ENCODE data around the gene EFCAB12. TPM values are rescaled to one million over a fixed set of nuclear protein-coding genes. Genes with fewer than 3 reads are reported as not detected.
A peak's percentile ranks its signal among the peaks of the same experiment; 100 is the strongest.

EFCAB12 gene
- total and polyA plus RNA-seq, 2 of the 4 experiments (the other 2 are of a cell fraction): under 0.01 to 0.17 TPM

- Histone ChIP-seq H3K23ac (ENCODE audit: low read depth, low read length) (peak overlapping the region; percentile 26; the same call in 1 of the 2 replicates), H3K14ac (replicated peaks; ENCODE audit: low read depth, low read length) (no peak overlapping the region; the same call in 1 of the 2 replicates), H3K79me1 (ENCODE audit: low read depth in 1 of 2, low read length in 2 of 2) (peaks cover 5 to 40% of the 10 kb centered on the region in 2 experiments; a peak in 3 of 4 replicates), H2AK9ac (replicated peaks; ENCODE audit: low read depth, low read length, poor library complexity) (no peak overlapping the region), H3K27me3 (ENCODE audit: control insufficient read depth, insufficient read depth, low read length) (no peaks in the 10 kb centered on the region), H2BK15ac (ENCODE audit: low read depth, low read length) (no peak overlapping the region; the same call in 2 of the 3 replicates), H4K8ac (ENCODE audit: low read depth in 2 of 2, low read length in 2 of 2) (peak overlapping the region; percentile 34 to 92), H3K4me2 (ENCODE audit: low read depth, low read length) (peak overlapping the region; percentile 25; the same call in 1 of the 2 replicates), H3K18ac (ENCODE audit: low read depth, low read length) (no peak overlapping the region), H4K20me1 (ENCODE audit: insufficient read depth, low read length) (peaks cover 27% of the 10 kb centered on the region; the same call in 1 of the 2 replicates), H2AFZ (replicated peaks; ENCODE audit: low read length, poor library complexity) (peak overlapping the region; percentile 68), H3K36me3 (ENCODE audit: control insufficient read depth, insufficient read depth, low read length) (peaks cover 2% of the 10 kb centered on the region; the same call in 1 of the 2 replicates), H3K27ac (ENCODE audit: insufficient read depth, low read length) (no peak overlapping the region), H3K56ac (ENCODE audit: extremely low read depth, insufficient read depth, low read length) (no peak overlapping the region), H3K9me1 (ENCODE audit: insufficient read depth, low read length) (peaks cover 4% of the 10 kb centered on the region; the same call in 1 of the 2 replicates), H3K4ac (ENCODE audit: low read depth, low read length) (peak overlapping the region; percentile 38; the same call in 1 of the 2 replicates), H3K4me1 (ENCODE audit: control insufficient read depth, insufficient read depth, low read length) (peaks cover 1% of the 10 kb centered on the region; the same call in 1 of the 2 replicates), H2BK120ac (ENCODE audit: low read depth, low read length) (peak overlapping the region; percentile 44; the same call in 1 of the 2 replicates), H3K9me3 (ENCODE audit: control insufficient read depth, insufficient read depth, low read length) (no peaks in the 10 kb centered on the region), H2BK20ac (ENCODE audit: low read depth, low read length) (peak overlapping the region; percentile 38; the same call in 1 of the 2 replicates), H4K5ac (ENCODE audit: low read depth, low read length) (peak overlapping the region; percentile 66), H3K4me3 (ENCODE audit: insufficient read depth, low read depth, low read length) (no peak overlapping the region), H4K91ac (ENCODE audit: insufficient read depth, low read depth, low read length) (peak overlapping the region; percentile 51; the same call in 1 of the 2 replicates), H2BK5ac (ENCODE audit: low read depth, low read length, poor library complexity, severe bottlenecking) (peak overlapping the region; percentile 51), H2AK5ac (ENCODE audit: low read depth, low read length) (no peak overlapping the region; the same call in 1 of the 2 replicates), H3K9ac (ENCODE audit: low read depth, low read length) (no peak overlapping the region)
- TF ChIP-seq POLR2A (IDR thresholded peaks at IDR 0.05; ENCODE audit: low read depth, low read length) (peak; percentile 44; the same call in 1 of the 2 replicates), CEBPB (IDR thresholded peaks at IDR 0.05; ENCODE audit: low read depth, low read length) (no peak)
- intact Hi-C loops (cut with micrococcal nuclease): no loop called here
- ChIA-PET POLR2A (ENCODE audit: unreplicated experiment) (interaction anchor here (0.6 to 0.7 kb wide), 2 partner anchors 26 to 251 kb away, joined by 3 to 9 read pairs; no protein-coding TSS in a partner anchor), CTCF (interaction anchor here (0.8 to 1.2 kb wide), 3 partner anchors 12 to 90 kb away, joined by 3 read pairs; no protein-coding TSS in a partner anchor)
- no peak for DNase-seq
- in situ Hi-C loops (cut with MboI; ENCODE audit: low sequenced_read_pairs): loop anchor here (25.0 kb wide), 1 partner anchor 212 kb away; the partner anchor contains the start of gene PLXND1
- no peak for ATAC-seq (ENCODE audit: low read depth)
- dilution Hi-C loops (cut with HindIII; ENCODE audit: low sequenced_read_pairs, unreplicated experiment): no loop called here
- BruUV-seq (replicated peaks): no TSS peak
- 93% methylated on average over 3 of the region's 8 CpGs; no CpG with 5 or more reads in 1 of the 2 experiments for whole genome bisulfite sequencing, 2 experiments (ENCODE audit: extremely low coverage in 2 of 2, insufficient read length in 1 of 2)
Observed at GRCh38 chr3:129399895-129400357, 28.5 kb downstream of the EFCAB12 start.
